ENCODE data around the gene KRT80. TPM values are rescaled to one million over a fixed set of nuclear protein-coding genes. Genes with fewer than 3 reads are reported as not detected.

Gene KRT80
- total and polyA plus RNA-seq, 2 donors from 2014 or later: 1.0 to 12.3 TPM

DNA sequence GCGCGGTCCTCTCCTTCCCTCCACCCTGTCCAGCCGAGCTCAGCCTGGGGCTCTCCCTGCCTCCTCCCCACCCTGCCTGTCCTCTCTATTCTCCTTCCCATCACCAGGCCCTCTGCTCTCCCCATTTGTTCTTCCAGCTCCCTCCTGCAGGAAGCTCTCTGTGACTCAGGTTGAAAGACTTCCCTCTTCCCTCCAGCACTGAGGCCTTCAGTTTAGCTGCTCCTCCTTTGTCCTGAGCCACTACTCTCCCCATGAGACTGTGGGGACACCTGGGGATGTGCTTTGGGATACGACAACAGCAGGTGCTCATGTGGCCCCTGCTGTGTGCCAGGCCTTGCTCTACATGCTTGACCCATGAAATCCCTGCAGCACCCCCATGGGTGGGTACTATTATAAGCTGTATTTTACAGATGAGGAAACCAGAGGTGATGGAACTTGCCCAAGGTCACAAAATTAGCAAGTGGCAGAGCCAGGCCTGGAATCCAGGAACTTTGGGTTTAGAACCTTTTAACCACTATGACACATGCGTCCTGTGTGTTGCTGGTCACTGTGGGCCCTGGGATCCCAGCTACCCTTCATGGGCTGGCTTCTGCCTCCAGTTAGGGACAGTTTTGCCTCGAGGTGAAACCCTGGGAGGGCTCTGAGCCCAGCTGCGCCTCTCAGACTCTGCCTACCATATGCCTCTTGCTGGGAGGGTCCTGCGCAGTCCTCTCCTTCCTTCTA, 5.5 kb downstream of the KRT80 start:
- DNase-seq: no peak
- H3K9ac ChIP-seq (ENCODE audit: low read length in 3 of 3): no peak overlapping the region
- peaks cover 0 to 6% (median 2%) of the 10 kb centered on the region in 3 donors for H3K4me1 ChIP-seq (ENCODE audit: control insufficient read depth in 2 of 3, insufficient read depth in 2 of 3, low read depth in 1 of 3, low read length in 3 of 3)
- H3K36me3 ChIP-seq (ENCODE audit: control insufficient read depth in 2 of 3, insufficient read depth in 3 of 3, low read length in 3 of 3): no peaks in the 10 kb centered on the region
- no peak for FAIRE-seq
- intact Hi-C loops (cut with DNase I): no loop called here
- no peak overlapping the region for H3K4me3 ChIP-seq (ENCODE audit: low read length in 3 of 3)
- no peaks in the 10 kb centered on the region for H3K27me3 ChIP-seq (ENCODE audit: control insufficient read depth, insufficient read depth, low read length)
- H3K27ac ChIP-seq (ENCODE audit: low read depth in 2 of 2, low read length in 2 of 2): no peak overlapping the region
- no peak for TF ChIP-seq CTCF (IDR thresholded peaks at IDR 0.05; ENCODE audit: borderline replicate concordance, extremely low read depth, insufficient read depth)
- no peaks in the 10 kb centered on the region for H3K9me3 ChIP-seq (ENCODE audit: control insufficient read depth in 2 of 3, insufficient read depth in 1 of 3, low read length in 3 of 3)

- Histone ChIP-seq H3K4me3 (ENCODE audit: low read length in 3 of 3) (no peak overlapping the region), H3K36me3 (ENCODE audit: control insufficient read depth in 2 of 3, insufficient read depth in 3 of 3, low read length in 3 of 3) (no peaks in the 10 kb centered on the region), H3K9me3 (ENCODE audit: control insufficient read depth in 2 of 3, insufficient read depth in 1 of 3, low read length in 3 of 3) (no peaks in the 10 kb centered on the region), H3K27ac (ENCODE audit: low read depth in 2 of 2, low read length in 2 of 2) (no peak overlapping the region), H3K4me1 (ENCODE audit: control insufficient read depth in 2 of 3, insufficient read depth in 2 of 3, low read depth in 1 of 3, low read length in 3 of 3) (peaks cover 0 to 6% (median 2%) of the 10 kb centered on the region in 3 donors), H3K9ac (ENCODE audit: low read length in 3 of 3) (no peak overlapping the region), H3K27me3 (ENCODE audit: control insufficient read depth, insufficient read depth, low read length) (no peaks in the 10 kb centered on the region)
- TF ChIP-seq CTCF (IDR thresholded peaks at IDR 0.05; ENCODE audit: borderline replicate concordance, extremely low read depth, insufficient read depth): no peak
- FAIRE-seq (no peak), DNase-seq (no peak)
- intact Hi-C loops (cut with DNase I): no loop called here
Observed at GRCh38 chr12:52185400-52185967, 6.3 kb downstream of the KRT80 start.

DNA sequence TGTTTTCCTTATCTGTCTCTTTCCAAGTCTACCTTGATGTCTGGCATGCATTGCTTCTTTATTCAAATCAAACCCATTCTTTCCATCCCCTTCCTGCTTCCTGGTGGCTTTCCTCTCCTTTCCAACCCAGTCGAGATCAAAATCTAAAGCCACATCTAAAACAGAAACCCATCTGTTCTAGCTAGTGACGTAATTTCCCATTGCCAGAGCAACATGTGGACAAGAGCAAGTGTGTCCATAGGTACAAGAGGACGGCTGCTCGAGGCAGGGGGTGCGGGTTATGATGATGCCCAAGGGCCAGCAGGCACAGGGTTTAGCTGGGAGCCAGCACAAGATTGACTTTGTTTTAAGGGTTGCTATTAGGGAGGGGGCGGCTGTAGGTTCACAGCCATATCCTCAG, 7.0 kb downstream of the KRT80 start:
- no peaks in the 10 kb centered on the region for H3K27me3 ChIP-seq (ENCODE audit: control insufficient read depth, insufficient read depth, low read length)
- DNase-seq (no peak), FAIRE-seq (no peak)
- peaks cover 0 to 6% (median 2%) of the 10 kb centered on the region in 3 donors for H3K4me1 ChIP-seq (ENCODE audit: control insufficient read depth in 2 of 3, insufficient read depth in 2 of 3, low read depth in 1 of 3, low read length in 3 of 3)
- intact Hi-C loops (cut with DNase I): no loop called here
- H3K36me3 ChIP-seq (ENCODE audit: control insufficient read depth in 2 of 3, insufficient read depth in 3 of 3, low read length in 3 of 3): no peaks in the 10 kb centered on the region
- TF ChIP-seq CTCF (IDR thresholded peaks at IDR 0.05; ENCODE audit: borderline replicate concordance, extremely low read depth, insufficient read depth): no peak
- no peak overlapping the region for H3K27ac ChIP-seq (ENCODE audit: low read depth in 2 of 2, low read length in 2 of 2)
- no peaks in the 10 kb centered on the region for H3K9me3 ChIP-seq (ENCODE audit: control insufficient read depth in 2 of 3, insufficient read depth in 1 of 3, low read length in 3 of 3)
- no peak overlapping the region for H3K4me3 ChIP-seq (ENCODE audit: low read length in 3 of 3)
- H3K9ac ChIP-seq (ENCODE audit: low read length in 3 of 3): no peak overlapping the region
